H9 (cell line): Measurements from ENCODE around the gene FAM114A1. TPM values are rescaled to one million over a fixed set of nuclear protein-coding genes. Genes with fewer than 3 reads are reported as not detected.

Experiments
- DNase-seq: peaks from one replicate; pipeline ENCODE4 v3.0.0-alpha.2; 2017
- H2AFZ ChIP-seq: one replicate; pipeline ENCODE4 v1.6.1; 2013; ENCODE audit warnings: mild to moderate bottlenecking, low read length, control low read depth, moderate library complexity
- H2AK5ac ChIP-seq: 2 replicates; pipeline ENCODE4 v1.6.1; 2013; ENCODE audit warnings: low read length, control low read depth, mixed read lengths; ENCODE audit not compliant: insufficient read length
- H2BK120ac ChIP-seq: one replicate; pipeline ENCODE4 v1.6.1; 2013; ENCODE audit warnings: low read depth, mild to moderate bottlenecking, low read length, control low read depth, inconsistent platforms; ENCODE audit not compliant: poor library complexity, severe bottlenecking
- H2BK12ac ChIP-seq: 2 replicates; pipeline ENCODE4 v1.6.1; 2013; ENCODE audit warnings: low read length, control low read depth, mixed read lengths, low read depth; ENCODE audit not compliant: insufficient read length
- H2BK15ac ChIP-seq: 2 replicates; pipeline ENCODE4 v1.6.1; 2013; ENCODE audit warnings: low read depth, low read length, control low read depth
- H2BK20ac ChIP-seq: one replicate; pipeline ENCODE4 v1.6.1; 2013; ENCODE audit warnings: low read depth, mild to moderate bottlenecking, low read length, control low read depth, inconsistent platforms; ENCODE audit not compliant: poor library complexity, severe bottlenecking
- H2BK5ac ChIP-seq: 2 replicates; pipeline ENCODE4 v1.6.1; 2013; ENCODE audit warnings: low read length, control low read depth, mixed read lengths; ENCODE audit not compliant: insufficient read length
- H3K14ac ChIP-seq: 2 replicates; pipeline ENCODE4 v1.6.1; 2013; ENCODE audit warnings: low read length, control low read depth; ENCODE audit not compliant: insufficient read depth
- H3K18ac ChIP-seq: 2 replicates; pipeline ENCODE4 v1.6.1; 2013; ENCODE audit warnings: low read depth, mild to moderate bottlenecking, mixed read lengths, low read length, control low read depth; ENCODE audit not compliant: insufficient read length
- H3K23ac ChIP-seq: 2 replicates; pipeline ENCODE4 v1.6.1; 2013; ENCODE audit warnings: low read length, control low read depth, mixed read lengths, low read depth; ENCODE audit not compliant: insufficient read length
- H3K23me2 ChIP-seq: 2 replicates; pipeline ENCODE4 v1.6.1; 2013; ENCODE audit warnings: low read depth, mild to moderate bottlenecking, mixed read lengths, low read length, control low read depth; ENCODE audit not compliant: insufficient read length, poor library complexity, severe bottlenecking
- H3K27ac ChIP-seq: 2 replicates; pipeline ENCODE4 v1.5.1; 2013; ENCODE audit warnings: low read length, control low read depth, mixed read lengths, low read depth; ENCODE audit not compliant: insufficient read length
- H3K27me3 ChIP-seq: 2 replicates; pipeline ENCODE4 v1.6.1; 2013; ENCODE audit warnings: low read length, control low read depth, inconsistent platforms; ENCODE audit not compliant: insufficient read depth
- H3K4ac ChIP-seq: 2 replicates; pipeline ENCODE4 v1.6.1; 2013; ENCODE audit warnings: low read depth, mild to moderate bottlenecking, control low read depth, inconsistent platforms, low read length, moderate library complexity
- H3K4me1 ChIP-seq: 2 replicates; pipeline ENCODE4 v1.6.1; 2013; ENCODE audit warnings: low read length, control low read depth, inconsistent platforms; ENCODE audit not compliant: insufficient read depth
- H3K4me2 ChIP-seq: 2 replicates; pipeline ENCODE4 v1.6.1; 2013; ENCODE audit warnings: low read length, control low read depth, mixed read lengths; ENCODE audit not compliant: insufficient read length, insufficient read depth
- H3K56ac ChIP-seq: 2 replicates; pipeline ENCODE4 v1.6.1; 2013; ENCODE audit warnings: low read depth, mild to moderate bottlenecking, mixed read lengths, low read length, control low read depth; ENCODE audit not compliant: insufficient read length
- H3K79me1 ChIP-seq: 2 replicates; pipeline ENCODE4 v1.6.1; 2013; ENCODE audit warnings: low read depth, mild to moderate bottlenecking, moderate library complexity, low read length, control low read depth, inconsistent platforms; ENCODE audit not compliant: insufficient read depth, poor library complexity, severe bottlenecking
- H3K79me2 ChIP-seq: 2 replicates; pipeline ENCODE4 v1.6.1; 2013; ENCODE audit warnings: low read length, control low read depth, inconsistent platforms; ENCODE audit not compliant: insufficient read depth
- H3K9ac ChIP-seq: 2 replicates; pipeline ENCODE4 v1.6.1; 2013; ENCODE audit warnings: low read length, control low read depth, mixed read lengths; ENCODE audit not compliant: insufficient read length; ENCODE audit errors: extremely low read depth
- H3K9me3 ChIP-seq: one replicate; pipeline ENCODE4 v1.6.1; 2013; ENCODE audit warnings: low read depth, low read length, inconsistent platforms; ENCODE audit not compliant: control insufficient read depth
- H3T11ph ChIP-seq: one replicate; pipeline ENCODE4 v1.6.1; 2013; ENCODE audit warnings: mild to moderate bottlenecking, low read length, control low read depth, inconsistent platforms
- H4K20me1 ChIP-seq: one replicate; pipeline ENCODE4 v1.6.1; 2013; ENCODE audit not compliant: control insufficient read depth, insufficient read length, insufficient read depth
- H4K5ac ChIP-seq: 2 replicates; pipeline ENCODE4 v1.6.1; 2013; ENCODE audit warnings: low read depth, mild to moderate bottlenecking, mixed read lengths, low read length, control low read depth; ENCODE audit not compliant: insufficient read length
- H4K8ac ChIP-seq: replicated peaks from 2 replicates; pipeline ENCODE4 v1.6.1; 2013; ENCODE audit warnings: low read length, control low read depth, mixed read lengths, low read depth; ENCODE audit not compliant: insufficient read length
- H4K91ac ChIP-seq: 2 replicates; pipeline ENCODE4 v1.6.1; 2013; ENCODE audit warnings: low read depth, mild to moderate bottlenecking, moderate library complexity, mixed read lengths, low read length, control low read depth; ENCODE audit not compliant: insufficient read length
- H3K27ac Mint-ChIP-seq, 3 experiments: 2 replicates in 2 of 3; 3 replicates in 1 of 3; pipeline ENCODE4 v1.8.0; 2020 to 2021; ENCODE audit warnings: mixed read lengths in 3 of 3, mild to moderate bottlenecking in 1 of 3, moderate library complexity in 1 of 3
- H3K27me3 Mint-ChIP-seq: 2 replicates; pipeline ENCODE4 v1.8.0; 2021; ENCODE audit warnings: low read depth, mild to moderate bottlenecking, moderate library complexity, mixed read lengths
- H3K36me3 Mint-ChIP-seq, 3 experiments: 2 replicates in 2 of 3; 3 replicates in 1 of 3; pipeline ENCODE4 v1.8.0; 2020 to 2021; ENCODE audit warnings: low read depth in 3 of 3, mixed read lengths in 3 of 3; ENCODE audit not compliant: insufficient read depth in 1 of 3
- H3K4me1 Mint-ChIP-seq, 2 experiments: 2 replicates each; pipeline ENCODE4 v1.8.0; 2020; ENCODE audit warnings: mixed read lengths in 2 of 2
- H3K4me3 Mint-ChIP-seq, 2 experiments: 2 replicates in 1 of 2; 3 replicates in 1 of 2; pipeline ENCODE4 v1.8.0; 2020 to 2021; ENCODE audit warnings: mild to moderate bottlenecking in 2 of 2, mixed read lengths in 2 of 2, moderate library complexity in 1 of 2
- H3K9me3 Mint-ChIP-seq, 2 experiments: 2 replicates in 1 of 2; 3 replicates in 1 of 2; pipeline ENCODE4 v1.8.0; 2020; ENCODE audit warnings: mild to moderate bottlenecking in 2 of 2, mixed read lengths in 2 of 2, moderate library complexity in 1 of 2
- WGBS: extraction: QIAGEN DNeasy Blood & Tissue Kit; methylation state at CpG from one replicate; pipeline ENCODE4 v1.1.7; 2013; ENCODE audit warnings: missing lambda C conversion rate, low lambda C conversion rate, mixed read lengths; ENCODE audit not compliant: insufficient read length; ENCODE audit errors: extremely low coverage; 5-methylcytosine and 5-hydroxymethylcytosine counted together
- total RNA-seq: library from RNA; stranded (reverse); gene quantifications from 2 replicates; pipeline ENCODE4 v1.2.1, GENCODE V29; 2021
- TF ChIP-seq, protein P1 (sequence below): fragments of 200-600 bp; sonication (generic); conservative IDR thresholded peaks from 3 replicates; pipeline ENCODE4 v1.8.0; 2021; ENCODE audit warnings: antibody characterized with exemption, mild to moderate bottlenecking

FAM114A1 gene
- total RNA-seq, 1 experiment from 2014 or later = 9.9 TPM

DNA sequence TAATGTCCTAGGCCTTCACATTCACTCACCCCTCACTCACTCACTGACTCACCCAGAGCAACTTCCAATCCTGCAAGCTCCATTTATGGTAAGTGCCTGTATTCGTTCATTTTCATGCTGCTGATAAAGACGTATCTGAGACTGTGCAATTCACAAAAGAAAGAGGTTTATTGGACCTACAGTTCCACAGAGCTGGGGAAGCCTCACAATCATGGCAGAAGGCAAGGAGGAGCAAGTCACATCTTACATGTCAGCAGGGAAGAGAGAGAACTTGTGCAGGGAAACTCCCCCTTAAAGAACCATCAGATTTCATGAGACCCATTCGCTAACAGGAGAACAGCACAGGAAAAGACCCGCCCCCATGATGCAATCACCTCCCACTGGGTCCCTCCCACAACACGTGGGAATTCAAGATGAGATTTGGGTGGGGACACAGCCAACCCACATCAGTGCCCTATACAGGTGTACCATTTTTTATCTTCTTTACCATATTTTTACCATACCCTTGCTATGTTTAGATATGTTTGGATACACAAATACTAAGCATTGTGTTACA, 44.8 kb upstream of the FAM114A1 start:
- H4K8ac ChIP-seq = no peak overlapping the region
- H3K27ac ChIP-seq = no peak overlapping the region
- H3K27me3 Mint-ChIP-seq = peaks cover 7% of the 10 kb centered on the region
- H3K23ac ChIP-seq = no peak overlapping the region
- H2AFZ ChIP-seq = no peak overlapping the region
- no peaks in the 10 kb centered on the region for H3K27me3 ChIP-seq
- no peak overlapping the region for H3K27ac Mint-ChIP-seq
- H3K14ac ChIP-seq = no peak overlapping the region
- H3K4me1 Mint-ChIP-seq = no peaks in the 10 kb centered on the region
- no peak overlapping the region for H4K5ac ChIP-seq
- TF ChIP-seq, protein P1, sequence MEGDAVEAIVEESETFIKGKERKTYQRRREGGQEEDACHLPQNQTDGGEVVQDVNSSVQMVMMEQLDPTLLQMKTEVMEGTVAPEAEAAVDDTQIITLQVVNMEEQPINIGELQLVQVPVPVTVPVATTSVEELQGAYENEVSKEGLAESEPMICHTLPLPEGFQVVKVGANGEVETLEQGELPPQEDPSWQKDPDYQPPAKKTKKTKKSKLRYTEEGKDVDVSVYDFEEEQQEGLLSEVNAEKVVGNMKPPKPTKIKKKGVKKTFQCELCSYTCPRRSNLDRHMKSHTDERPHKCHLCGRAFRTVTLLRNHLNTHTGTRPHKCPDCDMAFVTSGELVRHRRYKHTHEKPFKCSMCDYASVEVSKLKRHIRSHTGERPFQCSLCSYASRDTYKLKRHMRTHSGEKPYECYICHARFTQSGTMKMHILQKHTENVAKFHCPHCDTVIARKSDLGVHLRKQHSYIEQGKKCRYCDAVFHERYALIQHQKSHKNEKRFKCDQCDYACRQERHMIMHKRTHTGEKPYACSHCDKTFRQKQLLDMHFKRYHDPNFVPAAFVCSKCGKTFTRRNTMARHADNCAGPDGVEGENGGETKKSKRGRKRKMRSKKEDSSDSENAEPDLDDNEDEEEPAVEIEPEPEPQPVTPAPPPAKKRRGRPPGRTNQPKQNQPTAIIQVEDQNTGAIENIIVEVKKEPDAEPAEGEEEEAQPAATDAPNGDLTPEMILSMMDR = no peak
- H2BK5ac ChIP-seq = no peak overlapping the region
- no peak overlapping the region for H3K56ac ChIP-seq
- H2BK20ac ChIP-seq = no peak overlapping the region
- H2BK15ac ChIP-seq = no peak overlapping the region
- H3K9me3 ChIP-seq = peaks cover 7% of the 10 kb centered on the region
- no peak overlapping the region for H2BK12ac ChIP-seq
- no peak overlapping the region for H3K18ac ChIP-seq
- H3T11ph ChIP-seq = no peak overlapping the region
- no peaks in the 10 kb centered on the region for H3K23me2 ChIP-seq
- no peak overlapping the region for H2AK5ac ChIP-seq
- no peak for DNase-seq
- H3K4me3 Mint-ChIP-seq = no peak overlapping the region
- H4K91ac ChIP-seq = no peak overlapping the region
- H3K4me2 ChIP-seq = no peak overlapping the region
- no peak overlapping the region for H3K4ac ChIP-seq
- WGBS = no CpG with 5 or more reads among the region's 5 CpGs
- no peak overlapping the region for H2BK120ac ChIP-seq
- no peaks in the 10 kb centered on the region for H3K4me1 ChIP-seq
- no peaks in the 10 kb centered on the region for H3K79me2 ChIP-seq
- peaks cover 2 to 8% (median 2%) of the 10 kb centered on the region in 3 experiments; a peak in 5 of 7 replicates for H3K36me3 Mint-ChIP-seq
- peaks cover 9 to 11% of the 10 kb centered on the region in 2 experiments; a peak in 4 of 5 replicates for H3K9me3 Mint-ChIP-seq
- H3K79me1 ChIP-seq = no peaks in the 10 kb centered on the region
- H4K20me1 ChIP-seq = no peaks in the 10 kb centered on the region
- H3K9ac ChIP-seq = no peak overlapping the region
